B cell (primary cell): Measurements from ENCODE around the gene TFAP2E.

ENCODE experiments used
- CTCF ChIP-seq: fragments of 200-600 bp; IDR thresholded peaks from one replicate; pipeline ENCODE4 v1.8.0; 2022; ENCODE audit warnings: antibody characterized with exemption, mild to moderate bottlenecking
- EZH2 ChIP-seq: IDR thresholded peaks from 2 replicates; pipeline ENCODE4 v1.6.1; 2012; ENCODE audit warnings: borderline replicate concordance, low read depth, mild to moderate bottlenecking, moderate library complexity, low read length; ENCODE audit not compliant: insufficient read depth, poor library complexity, severe bottlenecking

- TF ChIP-seq EZH2 (no peak), CTCF (no peak)
These were observed 39.5 kb upstream of the TFAP2E start for GRCh38 chr1:35533586-35533985.
